Activated CD4-positive, alpha-beta T cell treated with anti-CD3 and anti-CD28 coated beads, Interleukin-2, amount 50 U/mL, for 48 hours (primary cell): ENCODE data around the gene TLX2.

Experiments
- DNase-seq, 2 experiments: peaks; one replicate each; pipeline ENCODE4 v3.0.0-alpha.2; 2020

TLX2 gene

GRCh38 chr2:74497777-74498499 is 16.3 kb upstream of the TLX2 start:
- peak; percentile 30 to 53 for DNase-seq

GRCh38 chr2:74498500-74499266 is 15.6 kb upstream of the TLX2 start:
- peak; percentile 43 to 51 for DNase-seq

- DNase-seq = peak; percentile 52 to 61
Measured at GRCh38 chr2:74499267-74499939, 14.8 kb upstream of the TLX2 start, which contains the start of gene LBX2. Gene LBX2, minus strand, starts transcription at chr2:74499603. Its CDS starts 66 bp downstream, at chr2:74499537.

- DNase-seq = no peak
Measured at GRCh38 chr2:74499940-74500577, 14.2 kb upstream of the TLX2 start.

- DNase-seq = no peak
Measured at GRCh38 chr2:74500578-74500946, 13.7 kb upstream of the TLX2 start.

GRCh38 chr2:74501335-74502071 is 12.7 kb upstream of the TLX2 start:
- DNase-seq = no peak

- no peak for DNase-seq
Measured at GRCh38 chr2:74502147-74502719, 12.0 kb upstream of the TLX2 start.

- DNase-seq = peak; percentile 59 to 69
Measured at GRCh38 chr2:74502720-74503505, 11.3 kb upstream of the TLX2 start.

GRCh38 chr2:74503506-74504475 is 10.5 kb upstream of the TLX2 start:
- DNase-seq = no peak

GRCh38 chr2:74504591-74504990 is 9.7 kb upstream of the TLX2 start:
- DNase-seq = no peak

- DNase-seq = no peak
Measured at GRCh38 chr2:74505448-74506246, 8.6 kb upstream of the TLX2 start.

GRCh38 chr2:74507145-74507925 is 6.9 kb upstream of the TLX2 start, which contains the start of gene PCGF1:
Gene PCGF1, minus strand, starts transcription at chr2:74507695. Its CDS starts 27 bp downstream, at chr2:74507668.
- peak; percentile 99 to 100 for DNase-seq

- DNase-seq = peak in 1 of 2 experiments; percentile 28
Measured at GRCh38 chr2:74507926-74508520, 6.2 kb upstream of the TLX2 start.

- no peak for DNase-seq
Measured at GRCh38 chr2:74510272-74510671, 4.0 kb upstream of the TLX2 start.

- no peak for DNase-seq
Measured at GRCh38 chr2:74511104-74511989, 2.9 kb upstream of the TLX2 start.

GRCh38 chr2:74512744-74513604 is 1.3 kb upstream of the TLX2 start:
- no peak for DNase-seq
